SK-N-SH (cell line): ENCODE measurements around the gene SEC24D. TPM values are rescaled to one million over a fixed set of nuclear protein-coding genes. Genes with fewer than 3 reads are reported as not detected.
A peak's percentile ranks its signal among the peaks of the same experiment; 100 is the strongest.

Experiments used
- CHD2 ChIP-seq: fragments of 150-350 bp; IDR thresholded peaks from 2 replicates; pipeline ENCODE4 v1.6.1; 2018; ENCODE audit warnings: low read length; ENCODE audit not compliant: partially characterized antibody
- FOSL2 ChIP-seq: IDR thresholded peaks from 2 replicates; pipeline ENCODE4 v1.4.0; 2012; ENCODE audit warnings: low read depth, mild to moderate bottlenecking, moderate library complexity, borderline replicate concordance
- FOXJ3 ChIP-seq: sonication (generic); formaldehyde crosslinking; IDR thresholded peaks from 2 replicates; pipeline ENCODE4 v1.5.1; 2020; ENCODE audit warnings: mild to moderate bottlenecking, missing genetic modification reagents
- GABPA ChIP-seq: IDR thresholded peaks from 2 replicates; pipeline ENCODE4 v1.4.0; 2012; ENCODE audit warnings: low read depth, mild to moderate bottlenecking
- GATA2 ChIP-seq: sonication (generic); formaldehyde crosslinking; IDR thresholded peaks from 2 replicates; pipeline ENCODE4 v1.5.0; 2020; ENCODE audit warnings: mild to moderate bottlenecking, missing genetic modification reagents
- JUND ChIP-seq: IDR thresholded peaks from 2 replicates; pipeline ENCODE4 v1.4.0; 2012
- MAX ChIP-seq: IDR thresholded peaks from 2 replicates; pipeline ENCODE4 v1.4.0; 2012; ENCODE audit warnings: low read depth
- MXI1 ChIP-seq: IDR thresholded peaks from 2 replicates; pipeline ENCODE4 v1.6.1; 2012; ENCODE audit warnings: mild to moderate bottlenecking, low read depth, low read length, improper control_type of control experiment
- NRF1 ChIP-seq: IDR thresholded peaks from 2 replicates; pipeline ENCODE4 v1.6.1; 2012; ENCODE audit warnings: low read depth, mild to moderate bottlenecking, low read length
- POLR2AphosphoS5 ChIP-seq: IDR thresholded peaks from 2 replicates; pipeline ENCODE4 v1.6.1; 2012; ENCODE audit warnings: low read depth, low read length
- RAD21 ChIP-seq: IDR thresholded peaks from 2 replicates; pipeline ENCODE4 v1.6.1; 2012; ENCODE audit warnings: mild to moderate bottlenecking, low read length
- RCOR1 ChIP-seq: fragments of 150-350 bp; IDR thresholded peaks from 2 replicates; pipeline ENCODE4 v1.6.1; 2017; ENCODE audit warnings: antibody characterized with exemption, low read length
- REST ChIP-seq: IDR thresholded peaks from 2 replicates; pipeline ENCODE4 v1.6.1; 2012; ENCODE audit warnings: mild to moderate bottlenecking, low read depth, low read length, moderate library complexity
- RFX5 ChIP-seq: IDR thresholded peaks from 2 replicates; pipeline ENCODE4 v1.6.1; 2012; ENCODE audit warnings: mild to moderate bottlenecking, improper control_type of control experiment, low read length
- RXRA ChIP-seq: IDR thresholded peaks from 2 replicates; pipeline ENCODE4 v1.4.0; 2012; ENCODE audit warnings: low read depth, mild to moderate bottlenecking, borderline replicate concordance
- SIN3A ChIP-seq: IDR thresholded peaks from 2 replicates; pipeline ENCODE4 v1.6.1; 2012; ENCODE audit warnings: low read depth, mild to moderate bottlenecking, low read length, moderate library complexity, borderline replicate concordance
- SMC3 ChIP-seq: IDR thresholded peaks from 2 replicates; pipeline ENCODE4 v1.6.1; 2012; ENCODE audit warnings: low read depth, low read length, improper control_type of control experiment
- TAF1 ChIP-seq: IDR thresholded peaks from 2 replicates; pipeline ENCODE4 v1.6.1; 2012; ENCODE audit warnings: low read depth, mild to moderate bottlenecking, low read length, moderate library complexity, borderline replicate concordance
- USF2 ChIP-seq: fragments of 150-350 bp; IDR thresholded peaks from 2 replicates; pipeline ENCODE4 v1.6.1; 2017; ENCODE audit warnings: antibody characterized with exemption, low read length, low read depth, borderline replicate concordance
- YY1 ChIP-seq: IDR thresholded peaks from 2 replicates; pipeline ENCODE4 v1.4.0; 2012; ENCODE audit warnings: low read depth, mild to moderate bottlenecking
- polyA plus RNA-seq, 3 experiments: library from polyadenylated mRNA; depleted of rRNA; stranded (reverse); fragments of >200 nt; gene quantifications; 2 replicates each; pipeline ENCODE4 v1.2.3, GENCODE V29; 2012

The SEC24D gene
- polyA plus RNA-seq, 1 of the 3 experiments (the other 2 are of a cell fraction), result 32.2 TPM

- TF ChIP-seq REST (0 out of 2 replicates have a peak, but pooled peaks have one; percentile 28), GATA2 (CRISPR knock-in tag) (no peak), POLR2AphosphoS5 (peak; percentile 85), YY1 (no peak), RCOR1 (no peak), SIN3A (no peak), GABPA (no peak), FOSL2 (peak; percentile 90), RFX5 (no peak), SMC3 (no peak), USF2 (no peak), RXRA (peak; percentile 34; the same call in 1 of the 2 replicates), FOXJ3 (CRISPR knock-in tag) (no peak), JUND (peak; percentile 93), NRF1 (no peak), CHD2 (no peak), TAF1 (no peak; the same call in 1 of the 2 replicates), RAD21 (no peak), MAX (peak; percentile 39; the same call in 1 of the 2 replicates), MXI1 (no peak)
- TF ChIP-seq, all 33 proteins: peak for 12
Measured at GRCh38 chr4:118765399-118765798, 70.5 kb downstream of the SEC24D start (continued).
